Right atrium auricular region (tissue), 2 donors: ENCODE measurements around the gene ST6GALNAC3. TPM values are rescaled to one million over a fixed set of nuclear protein-coding genes. Genes with fewer than 3 reads are reported as not detected.

Experiments used
- DNase-seq: peaks from one replicate; pipeline ENCODE4 v3.0.0-alpha.2; 2019; ENCODE audit warnings: low spot score
- H3K27ac ChIP-seq, 2 donors: fragments of 200-600 bp; sonication (generic); 1 replicate in 1 of 2; 2 replicates in 1 of 2; pipeline ENCODE4 v1.5.1; 2016 to 2019
- H3K27me3 ChIP-seq, 2 donors: fragments of 200-600 bp; sonication (generic); one replicate each; pipeline versions ENCODE4 v1.5.1 to v1.6.0; 2017 to 2019
- H3K36me3 ChIP-seq: fragments of 200-600 bp; sonication (generic); one replicate; pipeline ENCODE4 v1.5.1; 2016
- H3K4me1 ChIP-seq, 2 donors: fragments of 200-600 bp; sonication (generic); one replicate each; pipeline versions ENCODE4 v1.5.1 to v1.6.0; 2017 to 2019
- H3K4me3 ChIP-seq, 2 donors: fragments of 200-600 bp; sonication (generic); 1 replicate in 1 of 2; 2 replicates in 1 of 2; pipeline ENCODE4 v1.5.1; 2017 to 2019; ENCODE audit warnings: mild to moderate bottlenecking in 1 of 2, moderate library complexity in 1 of 2
- H3K9me3 ChIP-seq, 2 donors: fragments of 200-600 bp; sonication (generic); one replicate each; pipeline ENCODE4 v1.5.1; 2019
- CTCF ChIP-seq, 2 donors: fragments of 200-600 bp; sonication (generic); IDR thresholded peaks; one replicate each; pipeline ENCODE4 v1.5.1; 2019; ENCODE audit warnings: antibody characterized with exemption in 2 of 2
- total RNA-seq, 2 donors: library from RNA; depleted of rRNA; stranded (reverse); fragments of >200 nt; gene quantifications; one replicate each; pipeline ENCODE4 v1.1.0, GENCODE V29; 2016

ST6GALNAC3 gene
- total RNA-seq, 2 donors from 2014 or later = 6.8 to 9.3 TPM

DNA sequence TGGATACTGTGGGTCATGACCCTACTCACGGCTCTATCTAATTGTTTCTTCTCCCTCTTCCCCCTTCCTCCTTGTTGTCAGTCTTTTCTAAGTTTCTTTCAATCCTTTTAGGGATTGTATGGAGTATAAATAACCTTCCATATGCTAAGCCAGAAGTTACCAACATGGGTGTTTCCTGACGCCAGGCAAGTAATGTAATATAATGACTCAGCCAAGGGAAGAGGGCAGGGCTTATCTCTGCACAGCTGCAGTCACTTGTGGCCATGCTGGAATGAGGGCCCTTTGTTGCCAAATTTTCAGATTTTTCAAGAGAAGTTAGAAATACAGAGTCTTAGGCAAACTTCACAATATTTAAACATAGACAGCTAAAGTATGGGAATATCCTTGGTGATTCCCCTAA, 194.6 kb downstream of the ST6GALNAC3 start:
- no peak for DNase-seq
- no peak overlapping the region for H3K4me3 ChIP-seq
- no peaks in the 10 kb centered on the region for H3K27me3 ChIP-seq
- H3K36me3 ChIP-seq = no peaks in the 10 kb centered on the region
- no peaks in the 10 kb centered on the region for H3K4me1 ChIP-seq
- H3K27ac ChIP-seq = no peak overlapping the region
- no peak for TF ChIP-seq CTCF (IDR thresholded peaks at IDR 0.05)
- no peaks in the 10 kb centered on the region for H3K9me3 ChIP-seq

DNA sequence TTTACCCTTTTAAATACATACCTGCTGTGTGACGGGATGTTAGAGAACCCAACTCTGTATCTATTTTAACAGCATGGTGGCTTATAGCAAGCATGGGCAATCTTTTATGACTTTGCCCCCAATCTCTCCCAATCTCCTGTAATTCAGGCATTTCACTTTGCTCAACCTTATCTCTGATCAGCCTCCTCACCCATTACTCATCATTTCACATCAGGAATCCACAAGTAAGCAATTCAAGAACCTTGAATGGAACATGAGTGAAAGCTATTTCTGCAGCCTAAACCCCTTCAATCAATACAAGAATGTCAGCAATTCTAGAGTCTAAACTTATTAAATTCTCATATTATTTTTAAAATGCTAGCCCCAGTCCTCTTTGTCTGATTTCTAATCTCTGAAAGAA, 199.8 kb downstream of the ST6GALNAC3 start:
- no peak for TF ChIP-seq CTCF (IDR thresholded peaks at IDR 0.05)
- Histone ChIP-seq H3K4me3 (no peak overlapping the region), H3K4me1 (no peaks in the 10 kb centered on the region), H3K27me3 (no peaks in the 10 kb centered on the region), H3K27ac (no peak overlapping the region), H3K36me3 (no peaks in the 10 kb centered on the region), H3K9me3 (no peaks in the 10 kb centered on the region)
- no peak for DNase-seq

GRCh38 chr1:76274718-76275117, 200.2 kb downstream of the ST6GALNAC3 start:
- no peaks in the 10 kb centered on the region for H3K9me3 ChIP-seq
- no peak overlapping the region for H3K27ac ChIP-seq
- H3K4me1 ChIP-seq = no peaks in the 10 kb centered on the region

GRCh38 chr1:76278711-76279100, 204.2 kb downstream of the ST6GALNAC3 start:
- Histone ChIP-seq H3K27ac (no peak overlapping the region), H3K9me3 (no peaks in the 10 kb centered on the region), H3K4me3 (no peak overlapping the region), H3K36me3 (no peaks in the 10 kb centered on the region), H3K4me1 (no peaks in the 10 kb centered on the region), H3K27me3 (no peaks in the 10 kb centered on the region)
- no peak for TF ChIP-seq CTCF (IDR thresholded peaks at IDR 0.05)
- DNase-seq = no peak

More at GRCh38 chr1:76274718-76275117, 200.2 kb downstream of the ST6GALNAC3 start:
- Histone ChIP-seq H3K27me3 (no peaks in the 10 kb centered on the region), H3K36me3 (no peaks in the 10 kb centered on the region), H3K4me3 (no peak overlapping the region)
- TF ChIP-seq CTCF (IDR thresholded peaks at IDR 0.05) = no peak
- DNase-seq = no peak

DNA sequence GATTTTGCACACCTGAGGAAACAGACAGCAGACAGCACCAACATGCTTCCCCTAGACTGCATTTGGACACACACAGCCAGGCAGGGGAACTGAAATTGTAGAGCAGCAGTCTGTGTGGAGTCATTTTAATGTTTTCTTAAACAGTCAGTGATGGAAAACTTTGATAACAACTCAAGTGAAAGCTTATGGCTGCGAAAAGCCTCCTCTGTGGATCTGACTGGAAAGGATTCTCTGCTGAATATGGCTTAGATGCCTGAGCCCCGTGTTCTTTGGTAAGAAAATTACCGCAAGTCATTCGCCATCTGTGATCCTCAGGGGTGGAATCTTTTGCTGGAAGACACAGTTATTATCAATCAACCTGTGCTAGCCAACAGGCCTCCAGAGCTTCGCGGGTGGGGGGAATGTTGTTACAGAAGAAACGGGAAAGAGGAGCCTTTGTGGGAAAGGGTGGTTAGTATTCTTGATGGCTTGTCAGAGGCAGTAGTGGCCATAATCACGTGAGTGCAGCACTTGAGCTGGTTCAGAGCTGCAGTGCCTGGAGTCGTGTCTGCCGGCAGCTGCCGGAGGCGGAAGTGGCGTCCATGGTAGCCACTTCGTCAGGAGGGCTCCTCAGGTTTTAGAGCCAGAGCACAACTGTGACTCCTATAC, 204.7 kb downstream of the ST6GALNAC3 start:
- Histone ChIP-seq H3K27ac (no peak overlapping the region), H3K36me3 (no peaks in the 10 kb centered on the region), H3K27me3 (no peaks in the 10 kb centered on the region), H3K4me1 (no peaks in the 10 kb centered on the region), H3K9me3 (no peaks in the 10 kb centered on the region), H3K4me3 (no peak overlapping the region)
- DNase-seq = no peak
- no peak for TF ChIP-seq CTCF (IDR thresholded peaks at IDR 0.05)

DNA sequence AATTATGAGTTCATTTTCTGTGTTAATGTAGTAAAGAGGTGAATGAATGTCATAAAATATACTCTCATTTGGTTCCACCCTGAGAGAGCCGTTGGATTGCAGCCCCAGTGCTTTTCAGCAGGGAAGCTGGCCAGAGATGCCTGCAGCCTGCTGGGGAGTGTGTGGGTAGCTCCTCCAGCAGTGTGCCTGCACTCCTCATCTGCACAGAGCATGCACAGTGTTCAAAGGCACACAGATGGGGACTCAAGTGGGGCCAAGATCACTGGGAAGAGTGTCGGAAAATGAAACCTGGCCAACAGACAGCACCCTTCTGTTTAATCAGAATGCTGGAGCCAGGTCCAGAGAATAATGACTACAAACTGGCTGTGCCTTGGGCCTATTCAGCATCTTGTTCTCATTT, 206.8 kb downstream of the ST6GALNAC3 start:
- Histone ChIP-seq H3K9me3 (no peaks in the 10 kb centered on the region), H3K27me3 (no peaks in the 10 kb centered on the region), H3K4me3 (no peak overlapping the region), H3K27ac (no peak overlapping the region), H3K36me3 (no peaks in the 10 kb centered on the region), H3K4me1 (no peaks in the 10 kb centered on the region)
- no peak for TF ChIP-seq CTCF (IDR thresholded peaks at IDR 0.05)
- DNase-seq = no peak
